HG02973 (cell line): ENCODE measurements around the gene FOXP1.
A peak's percentile ranks its signal among the peaks of the same experiment; 100 is the strongest.

ENCODE experiments used
- ATAC-seq: cut with Tn5 transposase; IDR thresholded peaks from one replicate; pipeline ENCODE4 v1.9.1; 2021; ENCODE audit warnings: moderate library complexity; ENCODE audit not compliant: unreplicated experiment

Gene FOXP1

DNA sequence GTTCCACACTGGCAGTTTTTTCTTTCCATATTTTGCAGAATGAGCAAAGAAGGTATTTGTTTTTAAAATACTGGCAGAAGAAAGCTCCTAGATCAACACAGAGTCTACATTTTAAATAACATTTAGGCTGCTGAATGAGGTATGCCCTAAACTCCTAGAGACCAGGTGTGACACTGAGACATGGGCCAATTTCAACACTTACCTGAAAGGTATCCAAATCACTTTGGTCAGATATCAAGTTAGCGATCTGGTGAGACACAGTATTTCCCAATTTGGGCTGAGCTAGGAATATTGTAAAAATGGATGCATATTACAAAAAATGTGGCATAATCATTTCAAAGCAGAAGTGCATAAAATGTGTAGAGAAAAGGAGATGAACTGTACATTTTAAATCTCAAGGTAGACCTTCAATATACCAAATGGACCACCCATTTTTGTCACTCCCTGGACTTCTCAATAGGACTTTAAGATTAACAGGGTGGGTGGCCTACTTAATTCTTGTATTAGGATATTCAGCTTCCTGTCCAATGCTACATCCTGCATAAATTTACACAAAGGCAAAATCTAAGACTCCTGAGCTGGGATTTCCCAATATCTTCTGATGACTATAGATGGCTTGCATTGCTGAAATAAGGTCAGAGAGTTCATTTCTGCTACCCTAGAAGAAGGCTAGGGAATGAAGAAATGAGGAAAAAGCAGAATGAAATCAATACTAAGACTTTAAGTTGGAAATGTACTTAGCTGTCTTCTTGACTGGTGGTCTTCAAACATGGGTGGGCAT lies 487.8 kb downstream of the FOXP1 start:
- no peak for ATAC-seq

DNA sequence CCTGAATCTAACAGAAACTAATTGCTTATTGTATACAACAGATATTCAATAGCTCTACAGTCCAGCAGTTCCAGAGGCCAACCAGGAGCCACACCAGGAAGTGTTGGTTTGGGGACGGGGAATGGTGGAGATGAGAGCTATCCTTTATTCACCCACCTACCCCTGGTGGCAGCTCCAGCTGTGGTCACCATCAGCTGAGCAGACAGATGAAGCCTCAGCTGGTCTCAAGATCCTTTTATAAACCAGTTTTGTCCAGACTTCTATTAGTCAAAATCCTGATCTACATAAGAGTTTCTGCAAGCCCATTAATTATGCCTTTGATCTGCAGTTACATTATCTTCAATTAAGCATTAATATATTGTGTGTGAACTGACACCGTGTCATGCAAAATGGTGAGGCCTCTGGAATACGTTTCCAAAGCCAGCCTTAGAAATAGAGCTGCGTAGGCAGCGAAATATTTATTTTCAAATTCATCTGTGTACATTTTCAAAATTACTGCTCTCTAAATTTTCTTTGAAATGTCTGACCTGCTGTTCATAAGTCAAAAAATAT lies 488.8 kb downstream of the FOXP1 start:
- ATAC-seq: no peak

GRCh38 chr3:71092665-71093064 lies 490.9 kb downstream of the FOXP1 start:
- ATAC-seq: no peak

DNA sequence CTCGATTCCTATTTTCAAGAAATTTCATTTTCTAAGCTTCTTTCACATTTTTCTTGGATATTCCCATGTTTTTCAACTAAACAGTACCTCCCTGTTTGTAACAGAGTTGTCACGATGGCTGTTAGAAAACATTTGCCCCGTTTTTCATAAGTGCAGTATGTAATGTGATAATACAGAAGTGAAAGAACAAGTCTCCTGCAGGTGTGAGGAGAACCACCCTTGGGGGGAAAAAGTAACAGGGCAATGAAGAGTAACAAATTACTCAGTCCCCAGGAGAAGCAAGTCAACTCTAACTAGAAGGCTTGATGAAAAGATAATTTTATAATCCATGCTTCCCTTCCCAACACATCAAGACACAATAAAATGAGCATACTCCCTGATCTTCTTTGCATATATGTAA lies 493.3 kb downstream of the FOXP1 start:
- no peak for ATAC-seq

- no peak for ATAC-seq
Measured at GRCh38 chr3:71089271-71089847, 494.2 kb downstream of the FOXP1 start.

DNA sequence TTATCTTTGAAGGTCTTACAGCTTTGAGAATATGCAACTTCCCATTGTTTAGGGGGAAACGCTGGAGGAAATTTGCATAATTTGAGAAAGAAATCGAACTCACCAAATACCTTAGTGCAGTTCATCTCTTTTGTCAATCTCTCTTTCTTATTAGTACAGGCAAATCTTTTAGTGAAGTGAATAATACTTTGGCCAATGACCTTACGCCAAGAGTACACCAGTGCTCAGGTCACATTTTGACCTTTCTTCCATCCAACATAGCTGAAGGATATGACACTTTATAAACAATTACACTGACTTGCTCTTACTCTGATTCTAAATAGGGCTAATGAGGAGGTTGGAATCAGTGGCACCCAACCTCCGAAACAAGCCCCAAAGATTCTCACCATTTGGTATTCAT lies 494.8 kb downstream of the FOXP1 start:
- no peak for ATAC-seq

DNA sequence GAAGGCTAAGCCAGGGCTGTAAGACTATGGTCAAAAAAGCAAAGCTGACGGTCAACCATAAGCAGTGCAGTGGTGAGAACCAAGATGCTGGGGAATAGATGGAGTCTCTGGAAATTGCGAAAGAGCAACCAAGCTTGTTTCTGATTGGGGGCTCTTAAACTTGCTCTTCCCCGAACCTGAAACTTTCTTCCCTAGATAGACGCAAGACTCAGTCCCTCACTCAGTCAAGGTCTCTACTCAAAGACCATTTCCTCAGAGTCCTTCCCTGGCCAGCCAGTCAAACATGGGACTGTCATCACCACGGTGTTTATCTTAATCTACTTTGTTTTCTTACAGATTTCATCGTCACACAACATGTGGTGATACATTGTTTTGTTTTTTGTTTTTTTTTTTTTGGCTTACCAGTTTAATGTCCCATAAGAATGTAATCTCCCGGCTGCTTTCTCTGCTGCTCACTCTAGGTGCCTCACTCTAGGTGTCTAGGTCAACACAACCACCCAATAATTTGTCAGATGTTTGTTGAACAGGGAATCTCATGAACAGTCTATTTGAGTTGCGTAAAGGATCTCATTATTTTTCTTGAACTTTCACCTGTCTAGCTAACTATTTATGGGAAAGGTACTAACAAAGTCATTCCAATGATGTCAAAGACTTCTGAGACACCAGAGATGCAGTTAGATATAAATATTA lies 495.4 kb downstream of the FOXP1 start:
- ATAC-seq: no peak

DNA sequence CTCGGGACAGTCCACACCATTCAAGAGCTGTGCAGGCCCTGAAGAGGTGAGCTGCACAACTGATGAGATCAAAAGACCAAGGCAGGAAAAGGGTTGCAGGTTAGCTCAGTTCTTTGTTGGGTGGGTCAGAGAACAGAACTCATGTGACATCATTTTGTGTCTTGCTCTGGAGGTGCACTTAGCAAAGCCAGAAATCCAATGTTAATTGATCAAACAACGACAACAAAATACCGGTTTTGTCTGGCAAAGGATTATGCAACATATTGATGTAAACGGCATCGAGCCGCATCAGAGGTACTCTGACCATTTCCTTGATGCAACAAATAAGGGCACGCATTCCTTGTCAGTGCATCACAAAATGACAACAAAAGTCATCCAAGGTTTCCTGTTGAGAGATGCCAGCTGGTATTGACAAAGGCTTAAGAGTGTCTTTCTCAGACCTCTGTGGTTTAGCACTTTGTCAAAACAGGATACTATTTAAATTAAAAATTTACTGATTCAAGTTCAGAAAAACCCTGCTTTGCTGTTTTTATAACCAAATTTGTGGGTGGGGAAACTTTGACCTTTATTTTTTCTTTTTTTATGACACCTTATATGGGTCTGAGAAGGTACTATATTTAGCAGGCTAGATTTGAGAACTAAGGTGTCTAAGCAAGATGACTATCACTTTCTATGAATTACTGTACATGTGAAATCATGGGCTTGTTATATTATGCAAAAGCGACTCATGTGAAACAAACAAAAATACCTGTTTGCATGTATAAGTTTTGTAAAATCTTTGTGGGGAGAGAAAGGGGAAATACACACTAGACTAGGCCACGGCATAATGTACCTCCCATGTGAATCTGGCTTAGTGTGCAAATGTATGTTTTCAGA lies 496.1 kb downstream of the FOXP1 start:
- peak; percentile 87 for ATAC-seq

DNA sequence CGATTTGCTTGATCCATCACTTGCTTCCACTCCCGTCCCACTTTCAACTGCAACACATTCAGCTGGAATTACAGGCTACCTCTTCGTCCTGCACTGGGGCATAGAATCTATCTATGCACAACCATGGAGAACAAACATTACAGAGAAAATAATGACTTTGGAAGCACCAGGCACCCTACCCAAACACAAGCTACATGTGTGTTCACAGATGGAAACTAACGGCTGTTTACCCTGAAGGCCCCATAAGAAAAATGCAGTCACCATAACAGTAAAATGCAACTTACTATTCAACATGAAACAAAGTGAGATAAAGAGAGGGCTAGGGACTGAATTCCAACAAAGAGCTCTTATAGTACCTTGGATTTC lies 496.8 kb downstream of the FOXP1 start:
- ATAC-seq: no peak

- no peak for ATAC-seq
Measured at GRCh38 chr3:71083726-71084131, 499.8 kb downstream of the FOXP1 start.

DNA sequence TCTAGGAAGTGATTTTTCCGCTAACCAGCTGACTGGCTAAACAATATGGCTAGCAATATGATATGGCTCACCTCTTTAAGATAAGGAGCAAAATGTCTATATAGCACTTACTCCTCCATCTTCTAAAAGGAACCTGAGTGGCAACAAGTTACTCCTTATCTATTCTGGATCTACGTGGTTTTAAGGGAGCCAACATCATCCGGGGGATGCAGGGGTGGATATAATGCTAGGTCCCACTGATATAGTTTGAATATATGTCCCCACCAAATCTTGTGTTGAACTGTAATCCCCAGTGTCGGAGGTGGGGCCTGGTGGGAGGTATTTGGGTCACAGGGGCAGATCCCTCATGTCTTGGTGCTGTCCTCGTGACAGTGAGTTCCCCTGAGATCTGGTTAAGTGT lies 500.7 kb downstream of the FOXP1 start:
- ATAC-seq: no peak

- ATAC-seq: no peak
Measured at GRCh38 chr3:71080517-71081083, 502.9 kb downstream of the FOXP1 start.

DNA sequence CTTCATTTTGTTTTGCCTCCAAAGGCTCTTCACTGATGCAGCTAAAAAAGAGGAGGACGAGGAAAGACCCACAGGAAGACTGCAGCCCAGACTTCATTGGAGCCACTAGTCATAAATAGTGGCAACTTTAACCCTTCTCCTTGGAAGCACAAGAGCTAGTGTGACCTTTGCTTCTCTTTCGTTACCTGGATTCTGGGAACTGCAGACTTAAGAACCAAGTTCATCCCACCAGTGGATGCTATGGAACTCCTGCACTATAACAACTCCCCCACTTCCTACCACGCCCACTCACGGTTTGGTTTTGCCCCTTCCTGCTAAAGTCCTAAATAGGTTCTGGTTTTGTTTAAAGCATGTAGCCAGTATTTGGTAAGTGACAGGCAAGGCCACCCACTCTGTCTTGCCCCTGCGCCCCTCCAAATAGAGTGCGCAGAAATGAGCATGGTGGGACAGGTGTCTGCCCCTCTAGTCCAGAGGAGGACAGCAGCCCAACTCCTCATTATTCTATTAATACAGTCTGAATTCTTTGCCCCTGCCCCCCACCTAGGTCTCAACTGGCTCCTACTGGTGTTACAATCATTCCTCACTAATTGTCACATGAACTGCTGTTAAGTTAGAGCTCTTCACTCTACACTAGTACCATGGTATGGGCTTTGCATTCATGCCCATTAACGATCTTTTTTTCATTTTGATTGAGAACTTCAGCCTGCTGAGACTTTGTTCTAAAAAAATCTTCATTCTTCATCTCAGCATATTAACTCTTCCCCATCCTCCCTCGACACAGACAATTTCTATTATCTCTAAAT lies 504.6 kb downstream of the FOXP1 start:
- no peak for ATAC-seq

DNA sequence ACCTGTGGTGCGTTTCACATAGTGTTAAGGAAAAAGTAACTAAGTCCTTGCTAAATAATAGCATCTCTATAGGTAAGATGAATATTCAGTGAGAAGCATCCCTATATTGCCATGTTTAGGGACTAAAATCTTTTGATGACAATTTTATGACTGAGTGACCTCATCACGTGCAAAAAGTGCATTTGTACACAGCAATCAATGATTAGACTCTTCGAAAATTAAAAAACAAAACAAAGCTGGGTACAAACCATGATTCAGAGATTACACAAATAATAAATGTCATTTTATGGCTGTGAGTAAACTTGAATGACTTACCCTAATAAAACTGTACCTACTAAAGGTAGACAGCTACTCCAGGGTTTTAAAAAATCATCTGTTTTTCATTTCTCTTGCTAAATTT lies 505.3 kb downstream of the FOXP1 start:
- no peak for ATAC-seq

DNA sequence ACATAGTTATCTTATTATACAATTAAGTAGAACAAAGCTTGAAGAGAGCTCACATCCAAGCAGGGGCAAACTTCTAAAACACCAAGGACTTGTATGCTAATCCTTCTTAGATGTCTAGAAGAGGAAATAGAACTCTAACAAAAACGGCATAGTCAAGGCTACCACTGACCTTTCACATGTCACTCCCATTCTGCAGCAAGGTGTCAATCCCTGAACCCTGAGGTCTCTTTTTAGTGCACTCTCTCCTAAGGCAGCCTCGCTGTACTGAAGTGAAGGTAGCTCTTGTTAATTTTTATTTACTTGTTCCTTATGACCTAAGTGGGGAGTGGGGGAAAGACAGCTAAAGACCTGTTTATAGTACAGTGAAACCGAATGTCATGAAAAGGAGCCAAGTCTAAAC lies 506.5 kb downstream of the FOXP1 start:
- no peak for ATAC-seq

GRCh38 chr3:71076361-71077002 lies 507.0 kb downstream of the FOXP1 start:
- no peak for ATAC-seq

- no peak for ATAC-seq
Measured at GRCh38 chr3:71075494-71075893, 508.0 kb downstream of the FOXP1 start.

DNA sequence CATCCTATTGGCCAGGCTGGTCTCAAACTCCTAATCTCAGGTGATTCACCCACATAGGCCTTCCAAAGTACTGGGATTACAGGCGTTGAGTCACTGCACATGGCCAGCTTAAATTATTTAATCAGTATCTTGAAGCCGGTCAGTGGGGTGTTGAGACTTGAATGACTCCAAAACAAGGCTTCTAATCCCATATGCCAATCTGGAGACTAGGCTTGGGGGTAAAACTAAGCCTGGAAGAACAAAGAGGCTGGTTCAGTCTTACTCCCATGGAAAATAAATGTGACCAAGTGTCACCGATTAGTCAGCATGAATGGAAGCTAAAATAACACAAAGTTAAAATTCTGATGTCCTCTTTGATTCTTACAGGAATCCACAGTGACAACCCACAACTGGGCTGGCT lies 509.1 kb downstream of the FOXP1 start:
- no peak for ATAC-seq

- ATAC-seq: no peak
Measured at GRCh38 chr3:71072986-71073385, 510.5 kb downstream of the FOXP1 start.
